Fibroblast of upper back skin (primary cell): ENCODE measurements around the gene PRDX5.
"Not testable (repeated sequence)": the region's sequence is repeated elsewhere in the genome, so short reads cannot be mapped to it uniquely, and the experiment has no call there.

Experiments used
- DNase-seq: peaks from one replicate; pipeline ENCODE4 v3.0.0-alpha.2; 2013

PRDX5 gene

GRCh38 chr11:64306563-64306875 is 11.4 kb upstream of the PRDX5 start:
- DNase-seq: no peak

- no peak for DNase-seq
Measured at GRCh38 chr11:64306876-64307622, 10.9 kb upstream of the PRDX5 start.

DNA sequence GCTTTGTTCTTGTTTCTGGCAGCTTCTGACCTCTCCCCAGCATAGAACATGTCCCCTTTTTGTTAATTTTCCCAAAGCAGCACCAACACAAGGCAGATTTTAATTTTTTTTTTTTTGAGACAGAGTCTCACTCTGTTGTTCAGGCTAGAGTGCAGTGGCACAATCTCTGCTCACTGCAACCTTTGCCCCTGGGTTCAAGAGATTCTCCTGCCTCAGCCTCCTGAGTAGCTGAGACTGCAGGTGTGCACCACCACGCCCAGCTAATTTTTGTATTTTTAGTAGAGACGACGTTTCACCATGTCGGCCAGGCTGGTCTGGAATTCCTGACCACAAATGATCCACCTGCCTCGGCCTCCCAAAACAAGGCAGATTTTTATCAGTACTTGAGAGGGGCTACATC is 10.1 kb upstream of the PRDX5 start:
- not testable (repeated sequence) for DNase-seq

DNA sequence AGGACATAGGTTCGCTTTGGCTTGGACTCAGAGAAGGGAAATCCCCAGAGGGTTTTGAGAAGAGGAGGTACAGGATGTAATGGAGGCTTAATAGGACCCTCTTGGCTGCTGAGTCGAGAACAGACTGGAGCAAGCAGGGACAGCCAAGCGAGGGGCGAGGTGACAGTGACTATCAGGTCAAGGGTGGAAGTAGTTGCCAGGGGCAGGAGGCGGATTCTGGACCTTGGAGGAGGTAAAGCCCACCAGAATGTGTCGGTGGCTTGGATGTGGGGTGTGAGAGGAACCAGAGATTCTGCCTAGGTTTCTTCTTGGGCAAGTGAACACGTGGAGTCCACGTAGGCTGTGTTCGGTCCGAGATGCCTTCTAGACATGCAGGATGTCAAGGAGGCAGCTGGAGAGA is 5.0 kb upstream of the PRDX5 start:
- DNase-seq: no peak

GRCh38 chr11:64313491-64314145 is 4.3 kb upstream of the PRDX5 start:
- DNase-seq: no peak

DNA sequence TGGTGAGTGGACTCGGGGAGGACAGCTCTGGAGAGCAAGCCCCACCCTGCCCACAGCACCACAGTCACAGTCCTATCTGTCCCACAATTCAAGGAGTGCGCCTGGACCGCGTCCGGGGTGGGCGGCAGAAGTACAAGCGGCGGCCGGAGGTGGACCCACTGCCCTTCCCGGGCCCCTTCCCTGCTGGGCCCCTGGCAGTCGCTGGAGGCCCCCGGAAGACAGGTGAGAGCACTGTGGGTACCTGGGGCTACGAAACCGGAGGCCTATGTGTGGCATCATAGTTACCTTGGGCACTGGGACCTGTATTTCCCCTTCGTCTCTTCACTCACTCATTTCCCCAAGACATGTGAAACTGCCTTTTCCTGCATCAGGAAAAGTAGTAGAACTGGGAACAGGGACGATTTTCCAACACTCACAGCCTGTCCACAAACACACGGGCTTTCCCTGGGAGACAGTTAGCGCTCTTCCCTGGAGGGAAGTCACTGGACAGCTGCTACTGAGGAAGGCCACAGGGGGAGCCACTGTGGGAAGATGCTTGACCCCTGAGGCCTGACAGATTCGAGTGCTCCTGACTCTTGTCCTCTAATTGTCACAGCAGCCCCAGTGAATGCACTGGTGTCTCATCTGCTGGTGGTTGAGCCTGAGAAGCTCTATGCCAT is 3.6 kb upstream of the PRDX5 start:
- no peak for DNase-seq

DNA sequence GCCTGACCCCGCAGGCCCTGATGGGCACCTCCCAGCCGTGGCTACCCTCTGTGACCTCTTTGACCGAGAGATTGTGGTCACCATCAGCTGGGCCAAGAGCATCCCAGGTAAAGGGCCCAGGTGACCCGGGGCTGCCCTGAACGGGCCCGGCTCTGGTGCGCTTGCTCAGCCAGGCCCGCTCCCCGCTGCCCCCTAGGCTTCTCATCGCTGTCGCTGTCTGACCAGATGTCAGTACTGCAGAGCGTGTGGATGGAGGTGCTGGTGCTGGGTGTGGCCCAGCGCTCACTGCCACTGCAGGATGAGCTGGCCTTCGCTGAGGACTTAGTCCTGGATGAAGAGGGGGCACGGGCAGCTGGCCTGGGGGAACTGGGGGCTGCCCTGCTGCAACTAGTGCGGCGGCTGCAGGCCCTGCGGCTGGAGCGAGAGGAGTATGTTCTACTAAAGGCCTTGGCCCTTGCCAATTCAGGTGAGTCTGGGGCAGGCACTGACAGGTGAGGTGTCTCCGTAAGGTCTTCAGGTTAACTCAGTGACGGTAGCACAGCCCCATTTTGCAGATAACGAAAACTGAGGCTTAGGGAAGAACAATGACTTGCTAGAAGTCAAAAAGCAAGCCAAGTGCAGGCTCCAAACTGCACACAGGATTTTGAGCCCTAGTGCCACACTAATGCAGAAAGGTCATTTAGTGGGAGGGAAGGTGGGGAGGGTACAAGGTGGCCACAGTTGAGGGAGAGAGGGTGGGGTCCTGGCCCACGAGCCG is 2.9 kb upstream of the PRDX5 start:
- no peak for DNase-seq

- not testable (repeated sequence) for DNase-seq
Measured at GRCh38 chr11:64315667-64316526, 2.0 kb upstream of the PRDX5 start.

DNA sequence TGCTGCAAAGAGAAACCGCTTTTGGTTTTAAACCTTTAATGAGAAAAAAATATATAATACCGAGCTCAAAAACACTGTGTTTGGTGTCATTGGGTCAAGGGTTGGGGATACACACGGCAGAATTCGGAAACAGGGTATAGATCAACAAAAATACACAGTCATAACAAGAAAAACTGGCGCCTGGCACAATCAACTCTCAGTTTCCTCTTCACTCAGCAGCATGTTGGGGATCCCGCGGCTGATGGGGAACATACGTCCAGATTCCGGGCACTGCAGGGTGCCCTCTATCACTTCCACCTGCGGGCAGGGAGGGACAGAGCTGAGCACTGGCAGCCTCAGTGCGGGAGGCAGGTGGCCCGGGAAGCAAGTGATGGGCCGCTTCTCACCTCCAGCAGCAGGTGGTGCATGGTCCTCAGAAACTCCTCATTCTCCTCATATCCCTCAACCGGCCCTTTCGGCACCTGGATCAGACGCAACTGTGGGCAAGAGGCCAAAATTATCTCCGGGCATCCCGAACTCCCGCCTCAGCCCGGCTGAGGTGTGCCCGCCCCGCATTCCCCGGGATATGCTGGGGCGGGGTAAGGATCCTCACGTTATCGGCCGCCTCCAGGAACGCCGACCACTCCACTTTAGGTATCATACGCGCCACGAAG is 1.1 kb upstream of the PRDX5 start:
- no peak for DNase-seq

- peak; percentile 98 for DNase-seq
Measured at GRCh38 chr11:64317325-64317960, 478 bp upstream of the PRDX5 start, which contains the start of gene TRMT112. Gene TRMT112 (minus strand): TSS chr11:64317559. CDS start chr11:64317526, 33 bp downstream.

GRCh38 chr11:64318766-64319761 is 1.1 kb downstream of the PRDX5 start:
- DNase-seq: no peak

DNA sequence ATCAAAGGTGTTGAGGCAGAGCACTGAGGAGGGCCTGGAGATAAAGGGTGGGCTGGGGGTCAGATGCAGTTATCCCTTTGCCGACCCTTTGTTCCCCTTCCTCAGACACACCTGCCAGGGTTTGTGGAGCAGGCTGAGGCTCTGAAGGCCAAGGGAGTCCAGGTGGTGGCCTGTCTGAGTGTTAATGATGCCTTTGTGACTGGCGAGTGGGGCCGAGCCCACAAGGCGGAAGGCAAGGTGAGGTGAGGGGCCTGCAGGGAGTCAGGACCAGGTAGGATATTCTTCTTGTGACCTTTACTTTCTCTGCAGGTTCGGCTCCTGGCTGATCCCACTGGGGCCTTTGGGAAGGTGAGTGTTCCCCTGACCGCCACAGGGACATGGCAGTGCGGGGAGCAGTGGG is 2.6 kb downstream of the PRDX5 start:
- no peak for DNase-seq

GRCh38 chr11:64321026-64321425 is 3.1 kb downstream of the PRDX5 start:
- DNase-seq: no peak

DNA sequence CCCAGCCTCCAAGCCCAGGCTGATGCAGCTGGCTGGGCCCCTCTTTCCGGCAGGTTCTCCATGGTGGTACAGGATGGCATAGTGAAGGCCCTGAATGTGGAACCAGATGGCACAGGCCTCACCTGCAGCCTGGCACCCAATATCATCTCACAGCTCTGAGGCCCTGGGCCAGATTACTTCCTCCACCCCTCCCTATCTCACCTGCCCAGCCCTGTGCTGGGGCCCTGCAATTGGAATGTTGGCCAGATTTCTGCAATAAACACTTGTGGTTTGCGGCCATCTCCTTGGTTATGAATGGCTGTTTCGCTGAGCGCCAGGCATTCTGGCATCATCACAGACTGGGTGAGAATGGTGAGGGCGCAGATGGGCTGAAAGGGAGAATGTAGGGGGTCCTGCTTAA is 3.6 kb downstream of the PRDX5 start:
- no peak for DNase-seq

DNA sequence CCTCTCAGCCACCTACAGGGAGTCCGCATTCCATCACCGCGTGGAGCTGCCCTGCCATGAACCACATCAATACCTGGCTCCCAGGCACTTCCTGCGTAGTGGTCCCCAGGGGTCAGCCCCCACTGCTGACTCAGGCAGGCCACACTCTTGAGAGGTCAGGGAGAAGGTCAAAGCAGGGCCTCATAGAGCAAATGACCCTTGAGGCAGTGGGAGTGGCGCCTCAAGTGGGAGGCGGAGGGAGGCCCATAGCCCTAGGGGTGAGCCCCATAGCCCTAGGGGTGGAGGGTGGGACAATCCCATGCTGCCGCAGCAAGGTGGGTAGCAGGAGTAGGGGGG is 5.0 kb downstream of the PRDX5 start:
- no peak for DNase-seq

GRCh38 chr11:64323373-64323772 is 5.5 kb downstream of the PRDX5 start:
- DNase-seq: no peak

- DNase-seq: not testable (repeated sequence)
Measured at GRCh38 chr11:64323984-64324383, 6.1 kb downstream of the PRDX5 start.

GRCh38 chr11:64324692-64325469 is 7.0 kb downstream of the PRDX5 start:
- DNase-seq: no peak

- no peak for DNase-seq
Measured at GRCh38 chr11:64327375-64327774, 9.5 kb downstream of the PRDX5 start.
